Loucy (cell line): ENCODE data around the gene PAX2.

Experiments
- CTCF ChIP-seq: fragments of 200-600 bp; sonication (generic); conservative IDR thresholded peaks from 2 replicates; pipeline ENCODE4 v1.5.1; 2014; ENCODE audit warnings: mild to moderate bottlenecking, antibody characterized with exemption, low read length
- EZH2phosphoT487 ChIP-seq: fragments of 200-600 bp; IDR thresholded peaks from 2 replicates; pipeline ENCODE4 v1.6.1; 2018; ENCODE audit warnings: antibody characterized with exemption, mild to moderate bottlenecking, moderate library complexity, borderline replicate concordance

DNA sequence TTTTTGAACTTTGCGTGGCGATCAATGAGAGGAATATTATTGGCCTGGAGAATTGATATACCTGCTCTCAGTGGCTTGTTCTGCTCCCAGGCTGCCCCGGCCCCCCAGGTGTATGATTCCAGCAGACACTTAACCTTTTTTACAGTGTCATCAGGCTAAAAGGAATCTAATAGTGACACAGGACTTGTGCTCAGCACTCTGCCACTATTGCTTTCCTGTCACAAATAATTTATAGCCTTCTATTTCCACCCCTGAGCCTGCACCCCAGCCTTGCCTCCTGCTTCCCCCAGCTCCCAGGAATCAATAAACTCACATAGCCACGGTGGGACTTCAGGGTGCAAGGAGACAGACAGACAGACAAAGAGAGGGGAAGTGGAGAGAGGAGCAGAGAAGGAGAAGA, 28.3 kb downstream of the PAX2 start:
- TF ChIP-seq CTCF (no peak), EZH2phosphoT487 (no peak)
